Kidney (tissue), 14 donors: Measurements from ENCODE around the gene MTIF3. TPM values are rescaled to one million over a fixed set of nuclear protein-coding genes. Genes with fewer than 3 reads are reported as not detected.

Experiments
- DNase-seq, 5 donors: peaks; one replicate each; pipeline ENCODE4 v3.0.0-alpha.2; 2013 to 2020
- FAIRE-seq: peaks from 2 replicates; lab custom pipeline; 2012; peaks lifted over from hg19 to GRCh38; lab: Jason Lieb, UNC
- H3K27ac ChIP-seq, 2 donors: one replicate each; pipeline ENCODE4 v1.7.0; 2013; ENCODE audit warnings: low read depth in 2 of 2, low read length in 2 of 2, inconsistent platforms in 1 of 2
- H3K27me3 ChIP-seq: one replicate; pipeline ENCODE4 v1.7.1; 2013; ENCODE audit warnings: low read length, inconsistent platforms; ENCODE audit not compliant: control insufficient read depth, insufficient read depth
- H3K36me3 ChIP-seq, 3 donors: one replicate each; pipeline versions ENCODE4 v1.7.0 to v1.7.1; 2013; ENCODE audit warnings: low read length in 3 of 3, control low read depth in 1 of 3, inconsistent platforms in 1 of 3; ENCODE audit not compliant: insufficient read depth in 3 of 3, control insufficient read depth in 2 of 3
- H3K4me1 ChIP-seq, 3 donors: one replicate each; pipeline versions ENCODE4 v1.7.0 to v1.7.1; 2013; ENCODE audit warnings: low read length in 3 of 3, inconsistent platforms in 1 of 3, low read depth in 1 of 3; ENCODE audit not compliant: control insufficient read depth in 2 of 3, insufficient read depth in 2 of 3
- H3K4me3 ChIP-seq, 3 donors: one replicate each; pipeline versions ENCODE4 v1.7.0 to v1.8.1; 2013; ENCODE audit warnings: low read length in 3 of 3, control low read depth in 1 of 3, inconsistent platforms in 1 of 3
- H3K9ac ChIP-seq, 3 donors: one replicate each; pipeline versions ENCODE4 v1.7.0 to v1.7.1; 2013; ENCODE audit warnings: low read length in 3 of 3, control low read depth in 1 of 3, inconsistent platforms in 1 of 3
- H3K9me3 ChIP-seq, 3 donors: one replicate each; pipeline versions ENCODE4 v1.7.0 to v1.7.1; 2013; ENCODE audit warnings: low read length in 3 of 3, control low read depth in 1 of 3, inconsistent platforms in 1 of 3; ENCODE audit not compliant: control insufficient read depth in 2 of 3, insufficient read depth in 1 of 3
- intact Hi-C: fragments of 100-400 bp; cut with DNase I; formaldehyde crosslinking; loops from one replicate; pipeline ENCODE4 v1.11.1; 2022
- polyA plus RNA-seq: library from polyadenylated mRNA; stranded (reverse); fragments of 350-450 nt; fragmentation: Illumina TruSeq; extraction: RNeasy Lipid Tissue Mini Kit (QIAGEN cat#74804); gene quantifications from one replicate; pipeline ENCODE4 v1.2.3, GENCODE V29; 2014; ENCODE audit warnings: low read depth, low replicate concordance; ENCODE audit not compliant: insufficient read depth
- total RNA-seq: library from RNA; stranded (reverse); fragmentation: NEBNext Ultra II Directional; extraction: Animal tissue kit (Norgen Biotek cat#: 25700); gene quantifications from one replicate; pipeline ENCODE4 v1.2.1, GENCODE V29; 2021
- TF ChIP-seq, protein P1 (sequence below): IDR thresholded peaks from 3 replicates; pipeline ENCODE4 v1.5.1; 2012; ENCODE audit warnings: mild to moderate bottlenecking, moderate library complexity, borderline replicate concordance; ENCODE audit not compliant: insufficient read depth; ENCODE audit errors: extremely low read depth
- donor health status: control.
- donor health status: control.
- donor health status: control.
- donor health status: control.
- donor health status: control.
- donor health status: DM: yes; HTN: yes; CAD: no.
- donor health status: Normal renal cell carcinoma (clear cell type).

Gene MTIF3
- total and polyA plus RNA-seq, 2 donors from 2014 or later, result 48.5 to 130 TPM

DNA sequence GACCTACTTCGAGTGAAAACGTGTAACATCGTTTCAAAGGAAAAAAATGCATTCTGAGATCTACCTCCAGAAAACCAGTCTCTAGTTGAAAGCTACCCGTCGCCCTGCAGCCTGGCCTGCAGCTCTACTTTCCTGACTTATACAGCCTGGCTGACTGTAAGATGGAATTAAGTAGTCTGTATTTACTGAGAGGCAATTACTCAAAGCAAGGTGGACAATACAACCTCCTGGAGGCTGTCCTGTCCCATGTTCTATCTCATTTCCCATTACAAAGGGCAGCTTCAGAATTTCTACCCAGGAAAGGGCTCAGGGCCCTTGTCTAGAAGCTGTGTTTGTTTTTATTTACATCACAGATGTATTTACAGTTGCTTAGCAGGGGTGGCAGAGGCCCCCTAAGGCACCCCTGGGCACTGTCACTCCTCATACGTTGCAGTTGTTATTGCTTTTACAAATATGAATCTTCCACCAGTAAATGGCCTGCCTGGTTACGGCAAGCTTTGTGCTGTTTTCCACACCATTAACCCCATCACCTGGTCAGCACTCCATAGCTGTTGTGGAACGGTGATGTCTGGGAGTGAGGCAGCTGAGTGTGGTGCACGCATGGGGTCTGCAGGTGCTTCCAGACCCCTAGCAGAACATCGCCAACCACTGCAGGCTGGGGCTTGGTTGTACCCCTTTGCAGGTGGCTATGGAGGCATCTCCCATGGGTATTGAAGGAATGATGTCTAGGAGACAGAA is 46.3 kb upstream of the MTIF3 start:
- Histone ChIP-seq H3K27me3 (no peaks in the 10 kb centered on the region), H3K27ac (no peak overlapping the region)
- intact Hi-C loops, result no loop called here

DNA sequence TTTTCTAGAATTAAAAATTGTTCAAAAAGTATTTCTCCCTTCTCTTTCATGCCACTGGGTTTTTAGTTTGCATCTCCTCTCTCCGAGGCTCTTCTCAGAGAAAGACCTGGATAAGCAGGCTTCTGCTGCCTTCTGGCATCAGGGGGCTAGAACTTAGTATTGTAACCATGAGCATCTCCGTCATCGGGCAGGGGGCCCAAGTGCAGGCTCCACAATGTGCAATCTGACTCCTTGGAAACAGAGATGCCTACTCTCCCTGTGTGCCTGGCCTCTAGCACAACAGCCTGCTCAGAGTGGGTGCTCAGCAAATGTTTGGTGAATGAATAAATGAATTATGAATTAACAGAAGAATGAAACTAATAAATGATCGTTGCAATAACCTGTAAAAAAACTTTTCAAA is 45.6 kb upstream of the MTIF3 start:
- no peak for FAIRE-seq
- H3K4me3 ChIP-seq, result no peak overlapping the region
- H3K36me3 ChIP-seq, result no peaks in the 10 kb centered on the region
- no peaks in the 10 kb centered on the region for H3K9me3 ChIP-seq
- no peak overlapping the region for H3K27ac ChIP-seq
- H3K27me3 ChIP-seq, result no peaks in the 10 kb centered on the region
- no peak for DNase-seq
- no peak overlapping the region for H3K9ac ChIP-seq
- TF ChIP-seq, protein P1, sequence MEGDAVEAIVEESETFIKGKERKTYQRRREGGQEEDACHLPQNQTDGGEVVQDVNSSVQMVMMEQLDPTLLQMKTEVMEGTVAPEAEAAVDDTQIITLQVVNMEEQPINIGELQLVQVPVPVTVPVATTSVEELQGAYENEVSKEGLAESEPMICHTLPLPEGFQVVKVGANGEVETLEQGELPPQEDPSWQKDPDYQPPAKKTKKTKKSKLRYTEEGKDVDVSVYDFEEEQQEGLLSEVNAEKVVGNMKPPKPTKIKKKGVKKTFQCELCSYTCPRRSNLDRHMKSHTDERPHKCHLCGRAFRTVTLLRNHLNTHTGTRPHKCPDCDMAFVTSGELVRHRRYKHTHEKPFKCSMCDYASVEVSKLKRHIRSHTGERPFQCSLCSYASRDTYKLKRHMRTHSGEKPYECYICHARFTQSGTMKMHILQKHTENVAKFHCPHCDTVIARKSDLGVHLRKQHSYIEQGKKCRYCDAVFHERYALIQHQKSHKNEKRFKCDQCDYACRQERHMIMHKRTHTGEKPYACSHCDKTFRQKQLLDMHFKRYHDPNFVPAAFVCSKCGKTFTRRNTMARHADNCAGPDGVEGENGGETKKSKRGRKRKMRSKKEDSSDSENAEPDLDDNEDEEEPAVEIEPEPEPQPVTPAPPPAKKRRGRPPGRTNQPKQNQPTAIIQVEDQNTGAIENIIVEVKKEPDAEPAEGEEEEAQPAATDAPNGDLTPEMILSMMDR, result no peak
- H3K4me1 ChIP-seq, result no peaks in the 10 kb centered on the region
- intact Hi-C loops, result no loop called here

More for the DNA sequence above, 46.3 kb upstream of the MTIF3 start:
- Histone ChIP-seq H3K9me3 (no peaks in the 10 kb centered on the region), H3K4me3 (no peak overlapping the region), H3K4me1 (no peaks in the 10 kb centered on the region), H3K36me3 (no peaks in the 10 kb centered on the region), H3K9ac (no peak overlapping the region)
- FAIRE-seq (no peak), DNase-seq (peak in 4 of 5 donors; percentile 51 to 65 (median 58))
- TF ChIP-seq, protein P1, result no peak

DNA sequence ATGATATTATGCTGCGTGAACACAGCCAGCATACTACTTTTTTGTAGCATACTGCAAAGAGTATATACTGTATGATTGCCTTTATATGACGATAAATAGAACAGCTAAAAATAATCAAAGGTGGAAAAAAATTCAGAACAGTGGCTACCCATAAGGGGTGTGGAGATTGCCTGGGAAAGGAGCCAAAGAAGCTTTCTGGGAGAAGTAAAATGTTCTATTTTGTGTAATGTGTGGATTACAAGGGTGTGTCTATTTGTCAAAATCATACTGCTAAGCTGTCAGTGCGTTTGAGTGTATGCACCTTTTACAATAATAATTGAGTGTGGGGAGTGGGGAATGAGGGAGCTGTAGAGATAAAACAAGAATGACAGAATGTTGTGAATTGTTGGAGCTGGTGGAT is 45.2 kb upstream of the MTIF3 start:
- FAIRE-seq (no peak), DNase-seq (no peak)
- no peaks in the 10 kb centered on the region for H3K4me1 ChIP-seq
- H3K36me3 ChIP-seq, result no peaks in the 10 kb centered on the region
- no peak overlapping the region for H3K9ac ChIP-seq
- H3K4me3 ChIP-seq, result no peak overlapping the region
- intact Hi-C loops, result no loop called here
- H3K27me3 ChIP-seq, result no peaks in the 10 kb centered on the region
- no peak overlapping the region for H3K27ac ChIP-seq
- no peaks in the 10 kb centered on the region for H3K9me3 ChIP-seq
- TF ChIP-seq, protein P1, result no peak

DNA sequence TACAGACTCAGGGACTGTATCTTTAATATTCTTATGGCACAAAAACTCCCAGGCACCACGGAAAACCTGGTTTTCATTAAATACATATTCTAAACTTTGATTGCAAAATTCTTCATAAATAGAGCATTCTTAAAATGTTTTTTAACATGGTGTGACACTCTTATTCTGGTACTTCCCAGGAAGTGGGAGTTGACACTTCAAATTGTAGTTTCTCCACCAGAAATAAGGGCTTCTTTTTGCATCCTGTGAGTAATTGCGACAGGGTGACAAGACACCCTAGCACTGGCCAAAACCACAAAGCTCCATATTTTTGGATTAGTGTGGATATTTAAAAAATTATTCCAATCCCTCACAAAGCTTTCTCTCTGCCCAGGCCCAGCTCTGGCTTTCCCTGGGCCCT is 43.6 kb upstream of the MTIF3 start:
- Histone ChIP-seq H3K36me3 (no peaks in the 10 kb centered on the region), H3K27me3 (no peaks in the 10 kb centered on the region), H3K9ac (no peak overlapping the region), H3K4me3 (no peak overlapping the region), H3K4me1 (no peaks in the 10 kb centered on the region), H3K27ac (no peak overlapping the region), H3K9me3 (no peaks in the 10 kb centered on the region)
- DNase-seq (no peak), FAIRE-seq (no peak)
- intact Hi-C loops, result no loop called here
- TF ChIP-seq, protein P1, result no peak
